ENCODE data around the gene DIS3L2.
"Not testable (repeated sequence)": the region's sequence is repeated elsewhere in the genome, so short reads cannot be mapped to it uniquely, and the experiment has no call there.

The DIS3L2 gene

DNA sequence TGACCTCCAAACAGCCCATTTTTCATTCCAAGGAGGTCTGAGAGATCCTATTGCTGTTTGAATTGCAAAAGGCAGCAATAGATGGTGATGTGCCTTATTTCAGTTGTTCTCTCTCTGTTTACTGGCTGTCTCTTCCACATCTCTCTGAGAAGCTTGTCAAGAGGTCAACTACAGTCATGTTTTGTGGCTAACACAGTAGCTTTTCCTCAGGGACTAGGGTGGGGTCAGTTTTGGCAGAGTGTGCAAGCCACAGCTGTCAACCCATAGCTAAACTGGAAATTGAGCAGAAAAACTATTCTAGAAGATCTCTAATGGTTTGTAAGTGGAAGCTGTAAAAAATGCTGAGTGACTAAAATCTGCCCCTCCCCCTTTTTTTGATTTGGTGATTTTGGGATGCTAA lies 67.1 kb downstream of the DIS3L2 start:
- no peak for DNase-seq (ENCODE audit: low spot score)

DNA sequence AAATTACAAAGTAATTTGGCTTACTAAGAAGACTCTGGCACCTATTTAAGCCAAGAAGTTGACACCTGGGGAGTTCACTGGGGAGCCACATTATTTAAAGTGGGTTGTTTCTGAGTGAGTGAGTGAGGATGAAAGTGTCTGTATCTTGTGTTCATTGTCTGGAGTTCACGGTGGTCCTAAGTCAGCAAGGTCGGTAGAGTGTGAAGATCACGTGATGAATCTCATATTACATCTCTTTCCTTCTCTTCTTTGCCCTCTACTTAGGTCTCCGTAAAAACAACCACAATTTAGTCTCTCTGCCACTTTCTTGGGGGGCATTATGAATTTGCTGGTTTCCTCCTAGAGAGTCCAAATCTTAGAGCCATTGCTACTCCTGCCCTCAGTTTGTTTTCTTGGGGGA lies 67.8 kb downstream of the DIS3L2 start:
- in situ Hi-C loops (cut with MboI; ENCODE audit: low pct_unique_long_range_greater_than_20kb, low sequenced_read_pairs, unreplicated experiment), result no loop called here
- TF ChIP-seq, protein P1, sequence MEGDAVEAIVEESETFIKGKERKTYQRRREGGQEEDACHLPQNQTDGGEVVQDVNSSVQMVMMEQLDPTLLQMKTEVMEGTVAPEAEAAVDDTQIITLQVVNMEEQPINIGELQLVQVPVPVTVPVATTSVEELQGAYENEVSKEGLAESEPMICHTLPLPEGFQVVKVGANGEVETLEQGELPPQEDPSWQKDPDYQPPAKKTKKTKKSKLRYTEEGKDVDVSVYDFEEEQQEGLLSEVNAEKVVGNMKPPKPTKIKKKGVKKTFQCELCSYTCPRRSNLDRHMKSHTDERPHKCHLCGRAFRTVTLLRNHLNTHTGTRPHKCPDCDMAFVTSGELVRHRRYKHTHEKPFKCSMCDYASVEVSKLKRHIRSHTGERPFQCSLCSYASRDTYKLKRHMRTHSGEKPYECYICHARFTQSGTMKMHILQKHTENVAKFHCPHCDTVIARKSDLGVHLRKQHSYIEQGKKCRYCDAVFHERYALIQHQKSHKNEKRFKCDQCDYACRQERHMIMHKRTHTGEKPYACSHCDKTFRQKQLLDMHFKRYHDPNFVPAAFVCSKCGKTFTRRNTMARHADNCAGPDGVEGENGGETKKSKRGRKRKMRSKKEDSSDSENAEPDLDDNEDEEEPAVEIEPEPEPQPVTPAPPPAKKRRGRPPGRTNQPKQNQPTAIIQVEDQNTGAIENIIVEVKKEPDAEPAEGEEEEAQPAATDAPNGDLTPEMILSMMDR (IDR thresholded peaks at IDR 0.05; ENCODE audit: extremely low read depth, insufficient read depth, missing control alignments), result no peak
- no peak for DNase-seq (ENCODE audit: low spot score)

More for the DNA sequence above, 67.1 kb downstream of the DIS3L2 start:
- TF ChIP-seq, protein P1 (IDR thresholded peaks at IDR 0.05; ENCODE audit: extremely low read depth, insufficient read depth, missing control alignments), result no peak
- in situ Hi-C loops (cut with MboI; ENCODE audit: low pct_unique_long_range_greater_than_20kb, low sequenced_read_pairs, unreplicated experiment), result no loop called here

DNA sequence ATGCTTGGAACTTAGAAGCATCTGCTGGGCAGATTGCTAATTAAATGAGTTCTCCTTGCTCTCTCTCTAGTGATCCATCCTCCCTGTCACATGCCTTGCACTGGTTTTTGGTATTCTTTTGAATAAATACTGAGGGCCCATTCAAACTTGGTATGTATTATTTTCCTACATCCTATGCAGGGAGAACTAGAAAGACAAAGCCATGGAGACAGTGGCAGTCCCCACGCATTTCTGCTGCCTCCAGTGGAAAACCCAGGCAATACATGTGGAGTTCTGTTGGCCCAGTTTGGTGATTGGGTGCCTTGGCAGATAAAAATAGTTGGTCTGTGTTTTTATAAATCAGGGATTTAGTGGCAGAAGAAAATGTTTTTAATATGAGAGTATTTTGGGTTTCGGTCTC lies 68.7 kb downstream of the DIS3L2 start:
- in situ Hi-C loops (cut with MboI; ENCODE audit: low pct_unique_long_range_greater_than_20kb, low sequenced_read_pairs, unreplicated experiment), result no loop called here
- TF ChIP-seq, protein P1 (IDR thresholded peaks at IDR 0.05; ENCODE audit: extremely low read depth, insufficient read depth, missing control alignments), result no peak
- DNase-seq (ENCODE audit: low spot score), result no peak

DNA sequence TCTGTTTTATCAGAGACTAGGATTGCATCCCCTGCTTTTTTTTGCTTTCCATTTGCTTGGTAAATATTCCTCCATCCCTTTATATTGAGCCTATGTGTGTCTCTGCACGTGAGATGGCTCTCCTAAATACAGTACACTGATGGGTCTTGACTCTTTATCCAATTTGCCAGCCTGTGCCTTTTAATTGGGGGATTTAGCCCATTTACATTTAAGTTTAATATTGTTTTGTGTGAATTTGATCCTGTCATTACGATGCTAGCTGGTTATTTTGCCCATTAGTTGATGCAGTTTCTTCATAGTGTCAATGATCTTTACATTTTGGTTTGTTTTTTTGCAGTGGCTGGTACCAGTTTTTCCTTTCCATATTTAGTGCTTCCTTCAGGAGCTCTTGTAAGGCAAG lies 73.8 kb downstream of the DIS3L2 start:
- DNase-seq (ENCODE audit: low spot score); in situ Hi-C loops (cut with MboI; ENCODE audit: low pct_unique_long_range_greater_than_20kb, low sequenced_read_pairs, unreplicated experiment): not testable (repeated sequence)

DNA sequence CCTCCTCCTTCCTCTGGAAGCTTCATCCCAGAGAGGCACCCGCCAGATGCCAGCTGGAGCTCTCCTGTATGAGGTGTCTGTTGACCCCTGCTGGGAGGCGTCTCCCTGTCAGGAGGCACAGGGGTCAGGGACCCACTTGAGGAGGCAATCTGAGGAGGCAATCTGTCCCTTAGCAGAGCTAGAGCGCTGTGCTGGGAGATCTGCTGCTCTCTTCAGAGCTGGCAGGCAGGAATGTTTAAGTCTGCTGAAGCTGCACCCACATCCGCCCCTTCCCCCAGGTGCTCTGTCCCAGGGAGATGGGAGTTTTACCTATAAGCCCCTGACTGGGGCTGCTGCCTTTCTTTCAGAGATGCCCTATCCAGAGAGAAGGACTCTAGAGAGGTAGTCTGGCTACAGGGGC lies 75.4 kb downstream of the DIS3L2 start:
- in situ Hi-C loops (cut with MboI; ENCODE audit: low pct_unique_long_range_greater_than_20kb, low sequenced_read_pairs, unreplicated experiment); DNase-seq (ENCODE audit: low spot score): not testable (repeated sequence)

DNA sequence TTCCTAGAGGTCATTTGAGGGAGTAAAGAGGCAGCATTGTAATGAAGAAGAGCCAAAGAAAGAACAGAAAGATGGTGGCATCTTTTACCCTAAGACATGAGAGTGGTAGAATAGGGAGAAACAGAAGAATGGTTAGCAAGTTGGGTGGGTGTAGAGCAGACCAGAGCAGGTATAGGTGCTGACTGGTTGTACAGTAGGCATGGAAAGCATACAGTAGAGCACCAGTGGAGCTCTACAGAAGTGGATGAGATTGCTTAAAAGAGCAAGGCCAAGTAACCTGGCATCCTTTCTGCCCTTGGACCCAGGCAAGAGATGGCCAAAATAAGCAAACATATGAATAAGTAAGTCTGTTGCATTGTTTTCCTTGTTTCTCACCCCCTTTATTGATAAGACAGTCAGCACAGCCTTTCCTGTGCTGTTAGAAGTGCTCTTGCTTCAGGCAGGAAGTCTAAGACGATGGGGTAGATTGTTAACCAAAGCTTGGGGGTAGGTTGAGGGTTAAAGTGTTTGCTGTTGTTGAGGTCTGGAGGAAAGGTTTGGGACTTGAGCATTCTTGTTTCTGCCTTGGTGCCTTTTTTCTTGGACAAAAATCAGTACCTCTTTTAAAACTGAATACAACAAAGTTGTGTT lies 76.9 kb downstream of the DIS3L2 start:
- DNase-seq (ENCODE audit: low spot score), result no peak
- TF ChIP-seq, protein P1 (IDR thresholded peaks at IDR 0.05; ENCODE audit: extremely low read depth, insufficient read depth, missing control alignments), result no peak
- in situ Hi-C loops (cut with MboI; ENCODE audit: low pct_unique_long_range_greater_than_20kb, low sequenced_read_pairs, unreplicated experiment), result no loop called here

DNA sequence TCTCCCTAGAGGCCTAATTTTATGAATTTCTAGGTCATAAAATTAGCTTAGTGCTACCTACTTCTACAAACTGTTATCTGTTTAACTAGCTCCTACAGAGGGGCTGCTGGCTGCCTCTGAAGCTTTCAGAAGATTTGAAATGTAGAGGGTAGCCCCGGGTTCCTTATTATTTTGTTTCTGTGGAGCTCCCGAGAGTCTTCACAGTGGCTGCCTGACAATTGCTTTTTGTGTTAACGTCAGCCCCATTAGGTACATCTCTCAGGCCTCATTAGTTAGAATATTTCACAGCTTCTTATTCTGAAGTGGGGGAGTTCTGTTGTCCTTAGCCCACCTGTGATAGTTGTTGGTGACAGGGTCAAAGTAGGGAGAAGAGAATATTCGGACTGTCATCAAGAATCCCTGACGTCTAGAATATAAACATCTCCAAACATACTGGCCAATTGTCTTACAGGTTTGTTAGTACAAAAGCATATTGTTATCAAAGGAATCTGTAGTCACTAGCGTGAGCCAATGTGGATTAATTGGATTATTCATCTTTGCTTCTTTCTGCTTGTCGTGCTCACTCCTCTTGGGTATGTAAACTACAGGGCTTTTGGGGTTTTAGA lies 77.5 kb downstream of the DIS3L2 start:
- DNase-seq (ENCODE audit: low spot score), result no peak
- in situ Hi-C loops (cut with MboI; ENCODE audit: low pct_unique_long_range_greater_than_20kb, low sequenced_read_pairs, unreplicated experiment), result no loop called here
- TF ChIP-seq, protein P1 (IDR thresholded peaks at IDR 0.05; ENCODE audit: extremely low read depth, insufficient read depth, missing control alignments), result no peak

Data from GM13977 (cell line).